Fibroblast of lung (primary cell): Measurements from ENCODE around the gene TTI1. TPM values are rescaled to one million over a fixed set of nuclear protein-coding genes. Genes with fewer than 3 reads are reported as not detected.

Experiments
- DNase-seq, 2 donors: peaks; one replicate each; pipeline versions ENCODE4 v3.0.0 to v3.0.0-alpha.2; 2010; ENCODE audit warnings: low read depth in 2 of 2
- H2AFZ ChIP-seq: 2 replicates; pipeline ENCODE4 v1.5.1; 2012; ENCODE audit warnings: low read length, control low read depth, inconsistent platforms
- H3K27ac ChIP-seq: 2 replicates; pipeline ENCODE4 v1.5.1; 2011; ENCODE audit warnings: low read length, control low read depth; ENCODE audit not compliant: insufficient read depth
- H3K27me3 ChIP-seq: 2 replicates; pipeline ENCODE4 v1.5.1; 2011; ENCODE audit warnings: mild to moderate bottlenecking, low read length; ENCODE audit not compliant: control insufficient read depth, insufficient read depth
- H3K36me3 ChIP-seq: 2 replicates; pipeline ENCODE4 v1.5.1; 2011; ENCODE audit warnings: low read length; ENCODE audit not compliant: control insufficient read depth, insufficient read depth
- H3K4me1 ChIP-seq: 2 replicates; pipeline ENCODE4 v1.5.1; 2011; ENCODE audit warnings: low read length; ENCODE audit not compliant: control insufficient read depth, insufficient read depth; ENCODE audit errors: extremely low read depth
- H3K4me2 ChIP-seq: 2 replicates; pipeline ENCODE4 v1.5.1; 2011; ENCODE audit warnings: low read length, control low read depth; ENCODE audit not compliant: insufficient read depth; ENCODE audit errors: extremely low read depth
- H3K4me3 ChIP-seq, 4 experiments: fragments of 200-600 bp in 1 of 4; sonication (generic) in 1 of 4; replicated peaks in 1 of 4; 2 replicates each; pipeline ENCODE4 v1.5.1; 2011 to 2016; ENCODE audit warnings: low read length in 4 of 4, low read depth in 3 of 4, mild to moderate bottlenecking in 3 of 4, control low read depth in 2 of 4, inconsistent platforms in 1 of 4, mixed read lengths in 1 of 4; ENCODE audit not compliant: insufficient read depth in 1 of 4; ENCODE audit errors: control extremely low read depth in 1 of 4
- H3K79me2 ChIP-seq: 2 replicates; pipeline ENCODE4 v1.5.1; 2012; ENCODE audit warnings: mild to moderate bottlenecking, low read length, inconsistent platforms; ENCODE audit not compliant: control insufficient read depth, insufficient read depth
- H3K9ac ChIP-seq: 2 replicates; pipeline ENCODE4 v1.5.1; 2011; ENCODE audit warnings: mild to moderate bottlenecking, low read length, control low read depth; ENCODE audit not compliant: insufficient read depth
- H3K9me3 ChIP-seq: 2 replicates; pipeline ENCODE4 v1.5.1; 2012; ENCODE audit warnings: low read depth, low read length; ENCODE audit not compliant: control insufficient read depth, insufficient read depth
- H4K20me1 ChIP-seq: 2 replicates; pipeline ENCODE4 v1.5.1; 2011; ENCODE audit warnings: low read length; ENCODE audit not compliant: control insufficient read depth, insufficient read depth; ENCODE audit errors: extremely low read depth
- EZH2 ChIP-seq: IDR thresholded peaks from 2 replicates; pipeline ENCODE4 v1.5.1; 2012; ENCODE audit warnings: low read length, control low read depth, mild to moderate bottlenecking; ENCODE audit errors: missing control alignments
- polyA plus RNA-seq, 2 donors: library from polyadenylated mRNA; depleted of rRNA in 1 of 2; stranded (reverse) in 1 of 2; unstranded in 1 of 2; fragments of >200 nt; gene quantifications; 2 replicates each; pipeline ENCODE4 v1.2.1, GENCODE V29; 2011 to 2012; ENCODE audit warnings: missing spikeins in 1 of 2
- total RNA-seq: library from RNA; depleted of rRNA; stranded (reverse); fragments of >200 nt; gene quantifications from 2 replicates; pipeline ENCODE4 v1.2.1, GENCODE V29; 2014
- TF ChIP-seq, protein P1 (sequence below), 2 donors: IDR thresholded peaks in 1 of 2; conservative IDR thresholded peaks in 1 of 2; 1 replicate in 1 of 2; 2 replicates in 1 of 2; pipeline ENCODE4 v1.5.1; 2011 to 2012; ENCODE audit warnings: low read length in 2 of 2, control low read depth in 1 of 2, inconsistent platforms in 1 of 2, low read depth in 1 of 2, mild to moderate bottlenecking in 1 of 2

The TTI1 gene
- total and polyA plus RNA-seq, 2 donors (not counting 1 experiment from before 2014, with no cell fraction given): 12.6 to 20.0 TPM

DNA sequence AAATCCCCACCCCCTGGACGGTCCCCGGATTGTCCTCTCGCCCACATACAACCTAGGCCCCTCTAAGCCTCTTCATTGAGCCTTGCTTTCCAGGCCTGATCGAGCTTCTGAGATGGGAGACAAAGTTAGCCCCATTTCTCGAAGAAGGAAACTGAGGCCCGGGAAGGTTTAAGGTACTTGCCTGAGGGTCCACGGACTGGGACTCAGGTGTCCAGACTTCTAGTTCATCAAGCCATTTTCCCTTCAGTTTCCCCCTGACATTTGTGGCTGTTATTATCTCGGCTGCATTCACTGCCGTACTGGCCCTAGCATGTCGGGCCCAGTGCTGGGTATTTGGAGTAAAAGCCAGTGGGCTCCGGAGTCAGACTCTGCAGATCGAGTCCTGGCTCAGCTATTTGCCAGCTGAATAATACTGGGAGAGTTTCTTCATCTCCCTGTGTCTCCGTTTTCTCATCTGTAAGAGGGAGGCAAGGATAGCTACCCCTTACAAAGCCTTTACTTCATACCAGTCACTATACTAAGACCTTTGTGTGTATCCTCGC, 923 bp upstream of the TTI1 start:
- Histone ChIP-seq H3K4me3 (peak overlapping the region; percentile 83 to 95 (median 87)), H3K79me2 (peaks cover 73% of the 10 kb centered on the region), H2AFZ (peak overlapping the region; percentile 56), H3K27me3 (no peaks in the 10 kb centered on the region), H3K9me3 (no peaks in the 10 kb centered on the region), H3K4me1 (peaks cover 6% of the 10 kb centered on the region), H4K20me1 (no peaks in the 10 kb centered on the region), H3K4me2 (peak overlapping the region; percentile 86), H3K9ac (peak overlapping the region; percentile 95), H3K36me3 (no peaks in the 10 kb centered on the region), H3K27ac (peak overlapping the region; percentile 96)
- DNase-seq: peak in 1 of 2 donors; percentile 3
- TF ChIP-seq, protein P1, sequence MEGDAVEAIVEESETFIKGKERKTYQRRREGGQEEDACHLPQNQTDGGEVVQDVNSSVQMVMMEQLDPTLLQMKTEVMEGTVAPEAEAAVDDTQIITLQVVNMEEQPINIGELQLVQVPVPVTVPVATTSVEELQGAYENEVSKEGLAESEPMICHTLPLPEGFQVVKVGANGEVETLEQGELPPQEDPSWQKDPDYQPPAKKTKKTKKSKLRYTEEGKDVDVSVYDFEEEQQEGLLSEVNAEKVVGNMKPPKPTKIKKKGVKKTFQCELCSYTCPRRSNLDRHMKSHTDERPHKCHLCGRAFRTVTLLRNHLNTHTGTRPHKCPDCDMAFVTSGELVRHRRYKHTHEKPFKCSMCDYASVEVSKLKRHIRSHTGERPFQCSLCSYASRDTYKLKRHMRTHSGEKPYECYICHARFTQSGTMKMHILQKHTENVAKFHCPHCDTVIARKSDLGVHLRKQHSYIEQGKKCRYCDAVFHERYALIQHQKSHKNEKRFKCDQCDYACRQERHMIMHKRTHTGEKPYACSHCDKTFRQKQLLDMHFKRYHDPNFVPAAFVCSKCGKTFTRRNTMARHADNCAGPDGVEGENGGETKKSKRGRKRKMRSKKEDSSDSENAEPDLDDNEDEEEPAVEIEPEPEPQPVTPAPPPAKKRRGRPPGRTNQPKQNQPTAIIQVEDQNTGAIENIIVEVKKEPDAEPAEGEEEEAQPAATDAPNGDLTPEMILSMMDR (conservative IDR thresholded peaks at IDR 0.05 in 1 of 2, IDR thresholded peaks at IDR 0.05 in 1 of 2; ENCODE audit: low read depth in 1 of 2, low read length in 2 of 2): no peak
- TF ChIP-seq EZH2: no peak

DNA sequence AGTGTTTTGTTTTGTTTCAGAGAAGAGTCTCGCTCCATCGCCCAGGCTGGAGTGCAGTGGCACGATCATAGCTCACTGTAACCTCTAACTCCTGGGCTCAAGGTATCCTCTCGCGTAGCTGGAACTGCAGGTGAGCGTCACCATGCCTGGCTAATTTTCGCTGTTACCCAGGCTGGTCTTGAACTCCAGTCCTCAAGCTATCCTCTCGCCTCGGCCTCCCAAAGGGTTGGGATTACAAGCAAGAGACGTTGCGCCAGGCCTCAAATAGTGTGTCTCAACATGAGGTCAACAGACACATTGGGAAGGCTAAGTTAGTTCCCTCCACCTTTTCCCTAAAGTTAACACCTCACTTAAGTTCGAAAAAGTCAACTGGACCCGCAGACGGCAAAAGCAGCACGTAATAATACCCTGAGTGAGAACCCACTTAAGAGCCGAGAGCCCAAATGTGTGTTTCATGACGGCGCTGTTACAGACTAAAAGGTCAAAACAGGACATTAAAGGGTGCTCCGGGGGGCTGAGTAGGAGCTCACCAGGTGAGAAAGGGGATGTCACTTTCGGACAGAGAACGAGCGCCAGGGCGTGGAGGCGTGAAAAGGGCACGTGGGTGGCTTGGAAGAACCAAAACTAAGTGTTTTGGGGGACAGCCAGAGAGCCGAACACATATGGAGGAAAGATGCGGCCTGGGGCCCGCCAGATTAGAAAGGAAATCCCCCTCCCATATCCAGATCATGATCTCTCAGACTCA, 499 bp downstream of the TTI1 start:
- no peak for DNase-seq
- TF ChIP-seq EZH2: no peak
- TF ChIP-seq, protein P1 (conservative IDR thresholded peaks at IDR 0.05 in 1 of 2, IDR thresholded peaks at IDR 0.05 in 1 of 2; ENCODE audit: low read depth in 1 of 2, low read length in 2 of 2): no peak
- Histone ChIP-seq H3K4me3 (peak overlapping the region; percentile 83 to 95 (median 87)), H3K79me2 (peaks cover 69% of the 10 kb centered on the region), H2AFZ (peak overlapping the region; percentile 54), H3K27ac (peak overlapping the region; percentile 96), H3K9me3 (no peaks in the 10 kb centered on the region), H3K9ac (peak overlapping the region; percentile 95), H3K4me2 (peak overlapping the region; percentile 100), H4K20me1 (no peaks in the 10 kb centered on the region), H3K4me1 (peaks cover 6% of the 10 kb centered on the region), H3K27me3 (no peaks in the 10 kb centered on the region), H3K36me3 (no peaks in the 10 kb centered on the region)

DNA sequence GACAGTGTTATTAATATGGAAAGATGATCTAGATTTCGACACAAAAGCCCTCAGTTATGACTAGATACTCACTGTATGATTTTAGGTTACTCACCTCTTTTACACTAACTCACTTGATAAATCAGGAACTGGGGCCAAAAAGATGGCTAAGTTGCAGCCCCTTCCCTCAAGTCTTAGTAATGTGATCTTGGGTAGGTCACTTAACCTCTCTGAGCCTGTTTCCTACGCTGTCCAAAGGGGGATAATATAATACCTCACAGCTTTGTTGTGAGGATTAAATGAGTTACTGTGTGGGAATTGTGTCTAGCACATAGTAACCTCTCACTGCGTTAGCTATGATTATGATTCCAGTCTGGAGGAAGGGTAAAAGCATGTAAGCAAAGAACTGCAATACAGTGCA, 1.3 kb downstream of the TTI1 start:
- H3K4me2 ChIP-seq: no peak overlapping the region
- H3K9me3 ChIP-seq: no peaks in the 10 kb centered on the region
- no peaks in the 10 kb centered on the region for H4K20me1 ChIP-seq
- H3K4me1 ChIP-seq: peaks cover 6% of the 10 kb centered on the region
- no peak overlapping the region for H3K9ac ChIP-seq
- peak overlapping the region in 2 of 4 experiments; percentile 90 to 95 for H3K4me3 ChIP-seq
- DNase-seq: no peak
- H3K27me3 ChIP-seq: no peaks in the 10 kb centered on the region
- H2AFZ ChIP-seq: no peak overlapping the region
- peaks cover 61% of the 10 kb centered on the region for H3K79me2 ChIP-seq
- no peak for TF ChIP-seq EZH2
- TF ChIP-seq, protein P1 (conservative IDR thresholded peaks at IDR 0.05 in 1 of 2, IDR thresholded peaks at IDR 0.05 in 1 of 2; ENCODE audit: low read depth in 1 of 2, low read length in 2 of 2): no peak
- H3K27ac ChIP-seq: no peak overlapping the region
- no peaks in the 10 kb centered on the region for H3K36me3 ChIP-seq
